ENCODE results near the gene NTSR1. TPM values are rescaled to one million over a fixed set of nuclear protein-coding genes. Genes with fewer than 3 reads are reported as not detected.

NTSR1 gene
- total RNA-seq, 1 experiment from 2014 or later = 15.0 TPM

- DNase-seq (ENCODE audit: low read depth) = peak; percentile 79
These were observed 47.4 kb downstream of the NTSR1 start for GRCh38 chr20:62755817-62756724.

- DNase-seq (ENCODE audit: low read depth) = no peak
These were observed 49.7 kb downstream of the NTSR1 start for GRCh38 chr20:62758226-62758912.

GRCh38 chr20:62759981-62760431 lies 51.4 kb downstream of the NTSR1 start:
- no peak for DNase-seq (ENCODE audit: low read depth)

GRCh38 chr20:62760471-62760855 lies 51.8 kb downstream of the NTSR1 start:
- DNase-seq (ENCODE audit: low read depth) = no peak

GRCh38 chr20:62760856-62761758 lies 52.5 kb downstream of the NTSR1 start:
- no peak for DNase-seq (ENCODE audit: low read depth)

- DNase-seq (ENCODE audit: low read depth) = no peak
These were observed 53.1 kb downstream of the NTSR1 start for GRCh38 chr20:62761759-62762131.

- no peak for DNase-seq (ENCODE audit: low read depth)
These were observed 53.7 kb downstream of the NTSR1 start for GRCh38 chr20:62762376-62762775.

GRCh38 chr20:62762801-62763368 lies 54.2 kb downstream of the NTSR1 start:
- DNase-seq (ENCODE audit: low read depth) = no peak

GRCh38 chr20:62763404-62763803 lies 54.8 kb downstream of the NTSR1 start:
- DNase-seq (ENCODE audit: low read depth) = no peak

- no peak for DNase-seq (ENCODE audit: low read depth)
These were observed 55.7 kb downstream of the NTSR1 start for GRCh38 chr20:62764156-62764935.

- DNase-seq (ENCODE audit: low read depth) = no peak
These were observed 56.4 kb downstream of the NTSR1 start for GRCh38 chr20:62765021-62765420.

GRCh38 chr20:62765432-62766070 lies 56.9 kb downstream of the NTSR1 start:
- no peak for DNase-seq (ENCODE audit: low read depth)

GRCh38 chr20:62766071-62766450 lies 57.4 kb downstream of the NTSR1 start:
- DNase-seq (ENCODE audit: low read depth) = no peak

GRCh38 chr20:62766716-62767115 lies 58.1 kb downstream of the NTSR1 start:
- peak; percentile 60 for DNase-seq (ENCODE audit: low read depth)

GRCh38 chr20:62768234-62768546 lies 59.6 kb downstream of the NTSR1 start:
- no peak for DNase-seq (ENCODE audit: low read depth)

GRCh38 chr20:62768551-62769287 lies 60.1 kb downstream of the NTSR1 start:
- DNase-seq (ENCODE audit: low read depth) = peak; percentile 37

- no peak for DNase-seq (ENCODE audit: low read depth)
These were observed 60.9 kb downstream of the NTSR1 start for GRCh38 chr20:62769346-62770071.

- no peak for DNase-seq (ENCODE audit: low read depth)
These were observed 61.7 kb downstream of the NTSR1 start for GRCh38 chr20:62770111-62770910.

Measured in RPMI7951 (cell line).